Left kidney (tissue), 2 donors: Measurements from ENCODE around the gene SMARCA4. TPM values are rescaled to one million over a fixed set of nuclear protein-coding genes. Genes with fewer than 3 reads are reported as not detected.
"Not testable (repeated sequence)": the region's sequence is repeated elsewhere in the genome, so short reads cannot be mapped to it uniquely, and the experiment has no call there.

Experiments
- DNase-seq: peaks from one replicate; pipeline ENCODE4 v3.0.0-alpha.2; 2013
- polyA plus RNA-seq: library from polyadenylated mRNA; unstranded; fragments of 120-200 nt; gene quantifications from one replicate; pipeline ENCODE4 v1.2.1, GENCODE V29; 2013; ENCODE audit not compliant: insufficient read length

Gene SMARCA4
- polyA plus RNA-seq, 1 donor = 169 TPM

GRCh38 chr19:11066326-11066725 is 105.5 kb downstream of the SMARCA4 start:
- DNase-seq = no peak

DNA sequence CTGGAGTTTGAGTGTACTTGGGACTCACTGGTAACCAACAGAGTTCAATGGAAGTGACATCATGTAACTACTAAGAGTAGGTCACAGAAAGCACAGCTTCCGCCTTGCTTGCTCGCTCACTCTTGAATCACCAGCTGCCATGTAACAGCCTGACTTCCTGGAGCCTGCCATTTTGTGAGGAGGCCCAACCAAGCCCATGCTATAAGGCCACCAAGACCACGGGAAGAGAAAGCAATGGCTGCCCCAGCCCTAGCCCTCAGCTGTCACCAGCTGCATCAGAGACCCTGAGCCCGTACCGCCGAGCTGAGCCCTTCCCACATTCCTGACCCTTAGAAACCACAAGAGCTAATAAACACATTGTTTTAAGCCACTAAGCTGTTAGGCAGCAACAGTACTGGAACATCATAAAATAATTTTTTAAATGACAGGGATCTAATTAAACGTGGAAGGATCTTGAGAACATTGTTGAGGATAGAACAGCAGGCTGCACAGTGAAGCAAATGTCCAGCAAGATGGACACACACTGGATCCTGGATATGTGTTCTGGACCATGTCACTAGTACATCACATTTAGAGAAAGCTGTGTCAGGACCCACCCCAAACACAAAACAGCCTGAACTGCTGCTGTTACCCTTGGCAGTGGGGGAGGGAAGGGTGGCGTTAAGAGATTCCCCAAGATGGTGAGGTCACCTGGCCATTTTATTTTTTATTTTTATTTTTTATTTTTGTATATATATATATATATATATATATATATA is 106.7 kb downstream of the SMARCA4 start:
- DNase-seq = no peak

GRCh38 chr19:11069561-11069960 is 108.7 kb downstream of the SMARCA4 start:
- DNase-seq = no peak

GRCh38 chr19:11070123-11070522 is 109.3 kb downstream of the SMARCA4 start:
- DNase-seq = no peak

DNA sequence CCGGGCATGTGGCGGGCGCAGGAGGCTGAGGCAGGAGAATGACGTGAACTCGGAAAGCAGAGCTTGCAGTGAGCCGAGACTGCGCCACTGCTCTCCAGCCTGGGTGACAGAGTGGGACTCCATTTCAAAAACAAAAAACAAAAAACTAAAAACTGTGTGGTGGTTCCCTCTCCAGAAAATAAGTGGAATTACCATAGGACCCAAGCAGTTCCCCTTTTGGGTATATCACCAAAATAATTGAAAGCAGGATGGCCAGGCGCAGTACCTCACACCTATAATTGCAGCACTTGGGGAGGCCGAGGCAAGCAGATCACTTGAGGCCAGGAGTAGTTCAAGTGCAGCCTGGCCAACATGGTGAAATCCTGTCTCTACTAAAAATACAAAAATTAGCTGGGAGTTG is 112.7 kb downstream of the SMARCA4 start:
- DNase-seq = no peak

DNA sequence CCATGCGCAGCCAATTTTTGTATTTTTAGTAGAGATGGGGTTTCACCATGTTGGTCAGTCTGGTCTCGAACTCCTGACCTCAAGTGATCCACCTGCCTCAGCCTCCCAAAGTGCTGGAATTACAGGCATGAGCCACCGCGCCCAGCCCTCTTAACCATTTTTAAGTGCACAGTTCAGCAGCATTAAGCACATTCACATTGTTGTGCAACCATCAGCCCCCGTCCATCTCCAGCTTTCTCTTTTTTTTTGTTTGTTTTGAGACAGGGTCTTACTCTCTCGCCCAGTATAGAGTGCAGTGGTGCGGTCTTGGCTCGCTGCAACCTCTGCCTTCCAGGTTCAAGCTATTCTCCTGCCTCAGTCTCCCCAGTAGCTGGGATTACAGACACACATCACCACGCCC is 116.0 kb downstream of the SMARCA4 start:
- DNase-seq = not testable (repeated sequence)

DNA sequence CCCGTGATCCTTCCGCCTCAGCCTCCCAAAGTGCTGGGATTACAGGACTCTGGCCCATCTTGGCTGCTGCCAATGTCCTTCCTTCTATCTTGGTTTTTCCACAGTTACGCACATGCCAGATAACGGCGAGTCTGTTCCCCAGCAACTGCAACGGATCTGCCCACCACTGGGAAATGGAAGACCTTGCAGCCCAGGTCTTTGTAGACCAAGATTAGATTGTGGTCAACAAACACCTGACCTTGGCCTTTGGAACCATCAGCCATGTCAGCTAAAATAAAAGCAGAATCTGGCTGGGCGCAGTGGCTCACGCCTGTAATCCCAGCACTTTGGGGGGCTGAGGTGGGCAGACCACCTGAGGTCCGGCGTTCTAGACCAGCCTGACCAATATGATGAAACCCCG is 118.1 kb downstream of the SMARCA4 start:
- no peak for DNase-seq

- no peak for DNase-seq
Measured at GRCh38 chr19:11079999-11080398, 119.2 kb downstream of the SMARCA4 start.

- no peak for DNase-seq
Measured at GRCh38 chr19:11087870-11088505, 127.2 kb downstream of the SMARCA4 start.

DNA sequence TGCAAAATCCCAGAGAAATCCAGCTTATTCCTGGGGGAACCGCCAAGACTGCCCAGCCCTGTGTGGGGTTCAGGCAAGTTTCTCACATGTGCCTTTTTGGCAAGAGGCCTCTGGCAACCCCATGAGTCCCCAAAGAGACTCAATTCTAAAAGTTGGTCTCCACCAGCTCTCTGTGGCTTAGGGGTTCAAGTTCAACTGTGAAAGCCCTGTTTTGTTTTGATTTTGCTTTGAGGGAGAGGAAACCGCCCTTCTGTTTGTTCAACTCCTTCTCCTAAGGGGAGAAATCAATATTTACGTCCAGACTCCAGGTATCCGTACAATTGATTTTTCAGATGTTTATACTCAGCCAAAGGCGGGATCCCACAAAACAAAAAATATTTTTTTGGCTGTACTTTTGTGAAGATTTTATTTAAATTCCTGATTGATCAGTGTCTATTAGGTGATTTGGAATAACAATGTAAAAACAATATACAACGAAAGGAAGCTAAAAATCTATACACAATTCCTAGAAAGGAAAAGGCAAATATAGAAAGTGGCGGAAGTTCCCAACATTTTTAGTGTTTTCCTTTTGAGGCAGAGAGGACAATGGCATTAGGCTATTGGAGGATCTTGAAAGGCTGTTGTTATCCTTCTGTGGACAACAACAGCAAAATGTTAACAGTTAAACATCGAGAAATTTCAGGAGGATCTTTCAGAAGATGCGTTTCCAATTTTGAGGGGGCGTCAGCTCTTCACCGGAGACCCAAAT is 127.8 kb downstream of the SMARCA4 start:
- DNase-seq = no peak

DNA sequence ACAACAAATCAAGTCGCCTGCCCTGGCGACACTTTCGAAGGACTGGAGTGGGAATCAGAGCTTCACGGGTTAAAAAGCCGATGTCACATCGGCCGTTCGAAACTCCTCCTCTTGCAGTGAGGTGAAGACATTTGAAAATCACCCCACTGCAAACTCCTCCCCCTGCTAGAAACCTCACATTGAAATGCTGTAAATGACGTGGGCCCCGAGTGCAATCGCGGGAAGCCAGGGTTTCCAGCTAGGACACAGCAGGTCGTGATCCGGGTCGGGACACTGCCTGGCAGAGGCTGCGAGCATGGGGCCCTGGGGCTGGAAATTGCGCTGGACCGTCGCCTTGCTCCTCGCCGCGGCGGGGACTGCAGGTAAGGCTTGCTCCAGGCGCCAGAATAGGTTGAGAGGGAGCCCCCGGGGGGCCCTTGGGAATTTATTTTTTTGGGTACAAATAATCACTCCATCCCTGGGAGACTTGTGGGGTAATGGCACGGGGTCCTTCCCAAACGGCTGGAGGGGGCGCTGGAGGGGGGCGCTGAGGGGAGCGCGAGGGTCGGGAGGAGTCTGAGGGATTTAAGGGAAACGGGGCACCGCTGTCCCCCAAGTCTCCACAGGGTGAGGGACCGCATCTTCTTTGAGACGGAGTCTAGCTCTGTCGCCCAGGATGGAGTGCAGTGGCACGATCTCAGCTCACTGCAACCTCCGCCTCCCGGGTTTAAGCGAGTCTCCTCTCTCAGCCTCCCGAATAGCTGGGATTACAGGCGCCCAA is 128.6 kb downstream of the SMARCA4 start, which contains the start of gene LDLR:
Gene LDLR, plus strand, starts transcription at position 210 of the 760 bp plus-strand sequence. Its CDS starts 86 bp downstream, at position 296.
- DNase-seq = peak; percentile 90

GRCh38 chr19:11090014-11090263 is 129.1 kb downstream of the SMARCA4 start:
- DNase-seq = not testable (repeated sequence)

DNA sequence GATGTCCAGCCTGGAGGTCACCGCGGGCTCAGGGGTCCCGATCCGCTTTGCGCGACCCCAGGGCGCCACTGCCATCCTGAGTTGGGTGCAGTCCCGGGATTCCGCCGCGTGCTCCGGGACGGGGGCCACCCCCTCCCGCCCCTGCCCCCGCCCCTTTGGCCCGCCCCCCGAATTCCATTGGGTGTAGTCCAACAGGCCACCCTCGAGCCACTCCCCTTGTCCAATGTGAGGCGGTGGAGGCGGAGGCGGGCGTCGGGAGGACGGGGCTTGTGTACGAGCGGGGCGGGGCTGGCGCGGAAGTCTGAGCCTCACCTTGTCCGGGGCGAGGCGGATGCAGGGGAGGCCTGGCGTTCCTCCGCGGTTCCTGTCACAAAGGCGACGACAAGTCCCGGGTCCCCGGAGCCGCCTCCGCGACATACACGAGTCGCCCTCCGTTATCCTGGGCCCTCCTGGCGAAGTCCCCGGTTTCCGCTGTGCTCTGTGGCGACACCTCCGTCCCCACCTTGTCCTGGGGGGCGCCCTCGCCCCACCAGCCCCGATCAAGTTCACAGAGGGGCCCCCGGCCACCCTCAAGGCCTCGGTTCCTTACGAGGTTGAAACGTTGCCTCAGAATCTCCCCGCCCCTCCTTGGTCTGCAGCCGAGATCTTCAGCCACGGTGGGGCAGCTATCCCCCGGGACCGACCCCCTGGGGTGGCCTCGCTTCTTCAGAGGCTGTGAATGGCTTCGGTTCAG is 129.6 kb downstream of the SMARCA4 start:
- peak; percentile 96 for DNase-seq

DNA sequence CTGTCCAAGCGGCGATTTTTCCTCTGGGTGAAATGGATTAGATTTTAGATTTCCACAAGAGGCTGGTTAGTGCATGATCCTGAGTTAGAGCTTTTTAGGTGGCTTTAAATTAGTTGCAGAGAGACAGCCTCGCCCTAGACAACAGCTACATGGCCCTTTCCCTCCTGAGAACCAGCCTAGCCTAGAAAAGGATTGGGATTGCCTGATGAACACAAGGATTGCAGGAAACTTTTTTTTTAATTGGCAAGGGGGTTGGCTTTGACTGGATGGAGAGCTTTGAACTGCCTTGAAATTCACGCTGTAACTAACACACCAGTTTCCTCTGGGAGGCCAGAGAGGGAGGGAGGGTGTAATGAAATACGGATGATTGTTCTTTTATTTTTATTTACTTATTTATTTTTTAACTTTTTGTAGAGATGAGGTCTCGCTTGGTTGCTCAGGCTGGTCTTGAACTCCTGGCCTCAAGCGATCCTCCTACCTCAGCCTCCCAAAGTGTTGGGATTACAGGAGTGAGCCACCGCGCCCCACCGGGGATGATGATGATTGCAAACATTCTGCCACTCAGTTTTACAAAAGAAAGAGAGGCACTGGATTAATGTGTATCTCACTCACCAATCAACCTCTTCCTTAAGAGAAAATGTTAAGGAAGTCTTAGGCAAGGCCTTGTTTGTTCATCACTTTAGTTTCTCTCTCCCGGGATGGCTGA is 130.3 kb downstream of the SMARCA4 start:
- no peak for DNase-seq

DNA sequence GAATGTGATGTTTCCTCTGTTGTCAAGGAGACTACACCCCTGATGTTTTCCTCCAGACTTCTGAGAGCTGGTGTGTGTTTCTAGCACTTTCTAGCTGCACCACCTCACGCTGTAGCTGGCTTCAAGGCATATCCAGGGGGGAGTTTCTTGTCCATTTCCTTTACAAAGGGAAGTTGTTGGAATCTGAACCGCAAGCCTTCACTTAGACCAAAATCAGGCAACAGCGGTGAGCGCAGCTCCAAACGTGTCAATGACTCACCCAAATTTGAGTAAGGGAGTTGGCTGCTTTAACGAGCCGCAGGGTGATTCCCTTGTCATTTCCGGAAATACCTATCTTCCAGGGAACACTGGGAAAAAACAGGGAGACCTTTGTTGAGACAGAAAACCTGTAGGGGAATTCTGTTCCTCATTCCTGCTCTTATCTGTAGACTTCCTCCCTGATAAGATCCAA is 130.9 kb downstream of the SMARCA4 start:
- DNase-seq = no peak

GRCh38 chr19:11092181-11092538 is 131.3 kb downstream of the SMARCA4 start:
- no peak for DNase-seq

DNA sequence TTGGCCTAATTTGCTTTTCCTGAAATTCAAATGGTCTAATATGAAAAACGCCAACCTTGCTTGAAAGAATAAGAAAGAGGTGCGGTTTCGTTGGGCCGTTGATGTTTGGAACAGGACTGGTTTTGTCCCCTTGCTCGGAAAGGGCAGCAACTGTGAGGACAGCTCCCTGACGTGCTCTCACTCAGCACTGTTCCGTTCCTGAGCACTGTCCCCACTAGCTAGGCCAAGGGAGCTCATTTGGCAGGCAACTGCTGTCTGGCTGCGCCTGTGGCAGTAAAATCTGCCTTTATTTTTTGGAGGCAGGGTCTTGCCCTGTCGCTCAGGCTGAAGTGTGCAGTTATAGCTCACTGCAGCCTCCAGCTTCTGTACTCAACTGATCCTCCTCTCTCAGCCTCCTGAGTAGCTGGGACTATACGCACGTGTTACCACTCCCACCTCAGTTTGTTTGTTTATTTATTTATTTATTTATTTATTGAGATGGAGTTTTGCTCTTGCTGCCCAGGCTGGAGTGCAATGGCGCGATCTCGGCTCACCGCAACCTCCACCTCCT is 132.9 kb downstream of the SMARCA4 start:
- no peak for DNase-seq

GRCh38 chr19:11094520-11094894 is 133.7 kb downstream of the SMARCA4 start:
- no peak for DNase-seq

- no peak for DNase-seq
Measured at GRCh38 chr19:11096210-11096841, 135.5 kb downstream of the SMARCA4 start.

DNA sequence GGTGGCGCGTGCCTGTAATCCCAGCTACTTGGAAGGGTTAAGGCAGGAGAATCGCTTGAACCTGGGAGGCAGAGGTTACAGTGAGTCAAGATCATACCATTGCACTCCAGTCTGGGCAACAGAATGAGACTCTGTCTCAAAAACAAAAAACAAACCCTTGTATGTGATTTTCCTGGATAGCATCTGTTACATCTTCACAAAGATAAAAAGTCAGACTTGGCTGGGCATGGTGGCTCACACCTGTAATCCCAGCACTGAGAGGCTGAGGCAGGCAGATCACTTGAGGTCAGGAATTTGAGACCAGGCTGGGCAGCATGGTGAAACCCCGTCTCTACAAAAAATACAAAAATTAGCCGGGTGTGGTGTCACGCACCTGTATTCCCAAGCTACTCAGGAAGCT is 136.5 kb downstream of the SMARCA4 start:
- not testable (repeated sequence) for DNase-seq
